ENCODE data around the gene USP6NL.

Gene USP6NL

GRCh38 chr10:11611248-11612020, at the start of gene USP6NL:
Gene USP6NL, minus strand, starts transcription at chr10:11611650. Its CDS starts 14,016 bp downstream, at chr10:11597634.
- DNase-seq (ENCODE audit: low read depth): peak; percentile 20
- peak within 1 kb of the TSS; percentile 81 for H3K4me3 ChIP-seq (ENCODE audit: control insufficient read depth, low read depth, low read length)
- TF ChIP-seq, protein P1, sequence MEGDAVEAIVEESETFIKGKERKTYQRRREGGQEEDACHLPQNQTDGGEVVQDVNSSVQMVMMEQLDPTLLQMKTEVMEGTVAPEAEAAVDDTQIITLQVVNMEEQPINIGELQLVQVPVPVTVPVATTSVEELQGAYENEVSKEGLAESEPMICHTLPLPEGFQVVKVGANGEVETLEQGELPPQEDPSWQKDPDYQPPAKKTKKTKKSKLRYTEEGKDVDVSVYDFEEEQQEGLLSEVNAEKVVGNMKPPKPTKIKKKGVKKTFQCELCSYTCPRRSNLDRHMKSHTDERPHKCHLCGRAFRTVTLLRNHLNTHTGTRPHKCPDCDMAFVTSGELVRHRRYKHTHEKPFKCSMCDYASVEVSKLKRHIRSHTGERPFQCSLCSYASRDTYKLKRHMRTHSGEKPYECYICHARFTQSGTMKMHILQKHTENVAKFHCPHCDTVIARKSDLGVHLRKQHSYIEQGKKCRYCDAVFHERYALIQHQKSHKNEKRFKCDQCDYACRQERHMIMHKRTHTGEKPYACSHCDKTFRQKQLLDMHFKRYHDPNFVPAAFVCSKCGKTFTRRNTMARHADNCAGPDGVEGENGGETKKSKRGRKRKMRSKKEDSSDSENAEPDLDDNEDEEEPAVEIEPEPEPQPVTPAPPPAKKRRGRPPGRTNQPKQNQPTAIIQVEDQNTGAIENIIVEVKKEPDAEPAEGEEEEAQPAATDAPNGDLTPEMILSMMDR (IDR thresholded peaks at IDR 0.05; ENCODE audit: control insufficient read depth, insufficient read depth, low read depth, low read length, missing control alignments): no peak

- no peak for DNase-seq (ENCODE audit: low read depth)
- TF ChIP-seq, protein P1 (IDR thresholded peaks at IDR 0.05; ENCODE audit: control insufficient read depth, insufficient read depth, low read depth, low read length, missing control alignments): no peak
These were observed 47.4 kb upstream of the USP6NL start for GRCh38 chr10:11658801-11659368.

GRCh38 chr10:11655836-11656235, 44.4 kb upstream of the USP6NL start:
- no peak for DNase-seq (ENCODE audit: low read depth)

More at GRCh38 chr10:11658801-11659368, 47.4 kb upstream of the USP6NL start:
- no peak overlapping the region for H3K4me3 ChIP-seq (ENCODE audit: control insufficient read depth, low read depth, low read length)

DNA sequence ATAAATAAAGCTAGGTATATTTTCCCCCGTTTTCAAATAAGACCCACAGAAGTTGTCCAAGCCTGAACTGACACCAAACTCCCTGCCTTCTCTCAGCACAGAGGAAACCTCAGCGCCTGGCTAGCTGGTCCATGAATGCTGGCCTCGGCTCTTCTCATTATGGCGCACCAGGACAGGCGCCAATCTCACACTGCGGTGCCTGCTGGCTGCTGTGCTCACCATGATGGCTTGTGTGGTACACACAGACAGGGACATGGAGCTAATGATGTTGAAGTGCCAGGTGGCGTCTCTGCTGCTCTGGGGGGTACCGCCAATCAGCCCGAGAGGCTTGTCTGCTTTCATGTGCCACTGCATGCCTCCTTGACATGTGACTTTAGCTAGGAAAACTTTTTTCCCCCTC, 43.2 kb upstream of the USP6NL start:
- no peak overlapping the region for H3K4me3 ChIP-seq (ENCODE audit: control insufficient read depth, low read depth, low read length)
- DNase-seq (ENCODE audit: low read depth): no peak
- TF ChIP-seq, protein P1 (IDR thresholded peaks at IDR 0.05; ENCODE audit: control insufficient read depth, insufficient read depth, low read depth, low read length, missing control alignments): no peak

More at GRCh38 chr10:11655836-11656235, 44.4 kb upstream of the USP6NL start:
- no peak overlapping the region for H3K4me3 ChIP-seq (ENCODE audit: control insufficient read depth, low read depth, low read length)
- TF ChIP-seq, protein P1 (IDR thresholded peaks at IDR 0.05; ENCODE audit: control insufficient read depth, insufficient read depth, low read depth, low read length, missing control alignments): no peak

GRCh38 chr10:11653758-11654471, 42.5 kb upstream of the USP6NL start:
- TF ChIP-seq, protein P1 (IDR thresholded peaks at IDR 0.05; ENCODE audit: control insufficient read depth, insufficient read depth, low read depth, low read length, missing control alignments): no peak
- no peak for DNase-seq (ENCODE audit: low read depth)

DNA sequence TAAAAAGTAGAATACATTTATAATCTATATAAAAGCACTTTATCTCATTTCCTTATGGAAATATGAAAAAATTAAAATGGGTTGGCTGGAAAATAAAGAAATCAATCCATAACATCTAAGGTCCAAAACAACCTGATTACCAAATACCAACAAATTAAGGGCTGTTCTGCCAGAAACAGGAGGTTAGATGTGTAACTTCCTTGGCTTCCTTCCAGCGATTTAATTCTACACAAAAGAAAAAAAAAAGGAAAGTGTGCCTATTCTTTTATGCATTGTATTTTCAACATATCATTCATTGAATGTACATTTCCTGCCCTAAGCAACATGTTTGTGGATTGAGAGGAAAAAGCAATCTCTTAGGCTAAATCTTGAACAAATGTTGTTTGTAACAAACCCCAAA, 36.2 kb upstream of the USP6NL start:
- DNase-seq (ENCODE audit: low read depth): no peak
- TF ChIP-seq, protein P1 (IDR thresholded peaks at IDR 0.05; ENCODE audit: control insufficient read depth, insufficient read depth, low read depth, low read length, missing control alignments): no peak
- no peak overlapping the region for H3K4me3 ChIP-seq (ENCODE audit: control insufficient read depth, low read depth, low read length)

More at GRCh38 chr10:11653758-11654471, 42.5 kb upstream of the USP6NL start:
- H3K4me3 ChIP-seq (ENCODE audit: control insufficient read depth, low read depth, low read length): no peak overlapping the region
